GM21723 (cell line): ENCODE data around the gene FAT2.
"Not testable (repeated sequence)": the region's sequence is repeated elsewhere in the genome, so short reads cannot be mapped to it uniquely, and the experiment has no call there.

ENCODE experiments used
- ATAC-seq: cut with Tn5 transposase; IDR thresholded peaks from one replicate; pipeline ENCODE4 v1.9.1; 2021; ENCODE audit warnings: mild to moderate bottlenecking, moderate library complexity; ENCODE audit not compliant: unreplicated experiment

The FAT2 gene

GRCh38 chr5:151584057-151584937 is 6.8 kb downstream of the FAT2 start:
- no peak for ATAC-seq

- no peak for ATAC-seq
Measured at GRCh38 chr5:151581812-151582583, 9.1 kb downstream of the FAT2 start.

GRCh38 chr5:151581347-151581746 is 9.8 kb downstream of the FAT2 start:
- no peak for ATAC-seq

GRCh38 chr5:151580858-151581257 is 10.3 kb downstream of the FAT2 start:
- no peak for ATAC-seq

- ATAC-seq: no peak
Measured at GRCh38 chr5:151580239-151580638, 10.9 kb downstream of the FAT2 start.

GRCh38 chr5:151579146-151579545 is 12.0 kb downstream of the FAT2 start:
- not testable (repeated sequence) for ATAC-seq

GRCh38 chr5:151578326-151579025 is 12.7 kb downstream of the FAT2 start:
- no peak for ATAC-seq

GRCh38 chr5:151577566-151577965 is 13.6 kb downstream of the FAT2 start:
- no peak for ATAC-seq

GRCh38 chr5:151574444-151574996 is 16.6 kb downstream of the FAT2 start:
- no peak for ATAC-seq

GRCh38 chr5:151572657-151573368 is 18.3 kb downstream of the FAT2 start:
- no peak for ATAC-seq

- no peak for ATAC-seq
Measured at GRCh38 chr5:151571270-151572173, 19.6 kb downstream of the FAT2 start.

GRCh38 chr5:151570512-151571269 is 20.4 kb downstream of the FAT2 start:
- ATAC-seq: no peak

GRCh38 chr5:151570058-151570457 is 21.1 kb downstream of the FAT2 start:
- ATAC-seq: no peak

- ATAC-seq: peak; percentile 59
Measured at GRCh38 chr5:151569132-151570046, 21.7 kb downstream of the FAT2 start.

GRCh38 chr5:151568036-151568435 is 23.1 kb downstream of the FAT2 start:
- no peak for ATAC-seq

- ATAC-seq: no peak
Measured at GRCh38 chr5:151565971-151566370, 25.2 kb downstream of the FAT2 start.

GRCh38 chr5:151562019-151562707 is 29.0 kb downstream of the FAT2 start:
- no peak for ATAC-seq
